ENCODE measurements around the gene MAPKAPK3. TPM values are rescaled to one million over a fixed set of nuclear protein-coding genes. Genes with fewer than 3 reads are reported as not detected.

The MAPKAPK3 gene
- total RNA-seq, 1 donor from 2014 or later, result 35.9 TPM

- TF ChIP-seq CTCF (IDR thresholded peaks at IDR 0.05; ENCODE audit: unreplicated experiment), result no peak
- Mint-ChIP-seq H3K4me3 (no peak overlapping the region), H3K9me3 (no peaks in the 10 kb centered on the region), H3K27me3 (ENCODE audit: low read depth) (no peaks in the 10 kb centered on the region), H3K36me3 (no peaks in the 10 kb centered on the region), H3K27ac (peak overlapping the region; percentile 19), H3K4me1 (peaks cover 41% of the 10 kb centered on the region)
- no peak for DNase-seq (ENCODE audit: low spot score in 2 of 2, unreplicated experiment in 2 of 2)
These were observed 10.6 kb downstream of the MAPKAPK3 start for GRCh38 chr3:50627407-50628051.

GRCh38 chr3:50628601-50629000, 11.7 kb downstream of the MAPKAPK3 start:
- no peak for TF ChIP-seq CTCF (IDR thresholded peaks at IDR 0.05; ENCODE audit: unreplicated experiment)
- Mint-ChIP-seq H3K36me3 (no peaks in the 10 kb centered on the region), H3K4me1 (peaks cover 46% of the 10 kb centered on the region), H3K4me3 (no peak overlapping the region), H3K9me3 (no peaks in the 10 kb centered on the region), H3K27ac (no peak overlapping the region), H3K27me3 (ENCODE audit: low read depth) (no peaks in the 10 kb centered on the region)
- DNase-seq (ENCODE audit: low spot score in 2 of 2, unreplicated experiment in 2 of 2), result no peak

- Mint-ChIP-seq H3K9me3 (no peaks in the 10 kb centered on the region), H3K27ac (no peak overlapping the region), H3K4me1 (peaks cover 37% of the 10 kb centered on the region), H3K27me3 (ENCODE audit: low read depth) (no peaks in the 10 kb centered on the region), H3K36me3 (no peaks in the 10 kb centered on the region), H3K4me3 (no peak overlapping the region)
- no peak for DNase-seq (ENCODE audit: low spot score in 2 of 2, unreplicated experiment in 2 of 2)
- TF ChIP-seq CTCF (IDR thresholded peaks at IDR 0.05; ENCODE audit: unreplicated experiment), result no peak
These were observed 13.4 kb downstream of the MAPKAPK3 start for GRCh38 chr3:50630394-50630793.

GRCh38 chr3:50630877-50631276, 13.9 kb downstream of the MAPKAPK3 start:
- no peaks in the 10 kb centered on the region for H3K36me3 Mint-ChIP-seq
- peaks cover 35% of the 10 kb centered on the region for H3K4me1 Mint-ChIP-seq
- H3K27ac Mint-ChIP-seq, result peak overlapping the region; percentile 80
- no peak for DNase-seq (ENCODE audit: low spot score in 2 of 2, unreplicated experiment in 2 of 2)
- no peaks in the 10 kb centered on the region for H3K9me3 Mint-ChIP-seq
- no peaks in the 10 kb centered on the region for H3K27me3 Mint-ChIP-seq (ENCODE audit: low read depth)
- no peak for TF ChIP-seq CTCF (IDR thresholded peaks at IDR 0.05; ENCODE audit: unreplicated experiment)
- no peak overlapping the region for H3K4me3 Mint-ChIP-seq

GRCh38 chr3:50632450-50632849, 15.5 kb downstream of the MAPKAPK3 start:
- H3K4me1 Mint-ChIP-seq, result peaks cover 45% of the 10 kb centered on the region
- no peaks in the 10 kb centered on the region for H3K9me3 Mint-ChIP-seq
- H3K27me3 Mint-ChIP-seq (ENCODE audit: low read depth), result no peaks in the 10 kb centered on the region
- no peak overlapping the region for H3K4me3 Mint-ChIP-seq
- H3K36me3 Mint-ChIP-seq, result no peaks in the 10 kb centered on the region
- no peak for DNase-seq (ENCODE audit: low spot score in 2 of 2, unreplicated experiment in 2 of 2)
- TF ChIP-seq CTCF (IDR thresholded peaks at IDR 0.05; ENCODE audit: unreplicated experiment), result no peak
- H3K27ac Mint-ChIP-seq, result peak overlapping the region; percentile 82

All from mesothelial cell of epicardium (in vitro differentiated cells).